ENCODE data around the gene LRRC32. TPM values are rescaled to one million over a fixed set of nuclear protein-coding genes. Genes with fewer than 3 reads are reported as not detected.

Gene LRRC32
- total RNA-seq, 1 experiment from 2014 or later = 0.27 TPM

GRCh38 chr11:76661306-76661751 is 9.2 kb downstream of the LRRC32 start:
- POLR2A ChIA-PET = no interaction called here
- Histone ChIP-seq H3K4me3 (ENCODE audit: low read depth, low read length) (no peak overlapping the region), H3K36me3 (ENCODE audit: control insufficient read depth, insufficient read depth, low read length) (no peaks in the 10 kb centered on the region), H3K9me3 (no peaks in the 10 kb centered on the region), H3K27me3 (replicated peaks; ENCODE audit: control insufficient read depth, insufficient read depth, low read length) (no peaks in the 10 kb centered on the region), H3K4me1 (no peaks in the 10 kb centered on the region)
- CTCF ChIA-PET = no interaction called here
- Mint-ChIP-seq H3K36me3 (ENCODE audit: insufficient read depth, unreplicated experiment) (no peaks in the 10 kb centered on the region), H3K27me3 (ENCODE audit: insufficient read depth, unreplicated experiment) (no peaks in the 10 kb centered on the region), H3K4me1 (ENCODE audit: low read depth, unreplicated experiment) (no peaks in the 10 kb centered on the region), H3K9me3 (ENCODE audit: unreplicated experiment) (no peaks in the 10 kb centered on the region), H3K4me3 (ENCODE audit: unreplicated experiment) (no peak overlapping the region), H3K27ac (ENCODE audit: unreplicated experiment) (no peak overlapping the region)
- no TSS peak for BruUV-seq (replicated peaks)
- intact Hi-C loops (cut with micrococcal nuclease; ENCODE audit: unreplicated experiment) = no loop called here
- no peak for DNase-seq
- no peak for TF ChIP-seq CTCF (IDR thresholded peaks at IDR 0.05; ENCODE audit: insufficient read depth in 1 of 2, low read depth in 1 of 2, low read length in 1 of 2, severe bottlenecking in 1 of 2, unreplicated experiment in 1 of 2)

- H3K4me1 ChIP-seq = no peaks in the 10 kb centered on the region
- no peaks in the 10 kb centered on the region for H3K27me3 ChIP-seq (replicated peaks; ENCODE audit: control insufficient read depth, insufficient read depth, low read length)
- BruUV-seq (replicated peaks) = no TSS peak
- Mint-ChIP-seq H3K4me3 (ENCODE audit: unreplicated experiment) (no peak overlapping the region), H3K36me3 (ENCODE audit: insufficient read depth, unreplicated experiment) (no peaks in the 10 kb centered on the region), H3K9me3 (ENCODE audit: unreplicated experiment) (no peaks in the 10 kb centered on the region), H3K4me1 (ENCODE audit: low read depth, unreplicated experiment) (no peaks in the 10 kb centered on the region), H3K27ac (ENCODE audit: unreplicated experiment) (no peak overlapping the region), H3K27me3 (ENCODE audit: insufficient read depth, unreplicated experiment) (no peaks in the 10 kb centered on the region)
- intact Hi-C loops (cut with micrococcal nuclease; ENCODE audit: unreplicated experiment) = no loop called here
- TF ChIP-seq CTCF (IDR thresholded peaks at IDR 0.05; ENCODE audit: insufficient read depth in 1 of 2, low read depth in 1 of 2, low read length in 1 of 2, severe bottlenecking in 1 of 2, unreplicated experiment in 1 of 2) = no peak
- no peaks in the 10 kb centered on the region for H3K9me3 ChIP-seq
- H3K36me3 ChIP-seq (ENCODE audit: control insufficient read depth, insufficient read depth, low read length) = no peaks in the 10 kb centered on the region
- H3K4me3 ChIP-seq (ENCODE audit: low read depth, low read length) = no peak overlapping the region
- POLR2A ChIA-PET = no interaction called here
- DNase-seq = no peak
- CTCF ChIA-PET = no interaction called here
Observed at GRCh38 chr11:76660533-76661305, 9.8 kb downstream of the LRRC32 start.

- intact Hi-C loops (cut with micrococcal nuclease; ENCODE audit: unreplicated experiment) = no loop called here
- H3K27ac Mint-ChIP-seq (ENCODE audit: unreplicated experiment) = no peak overlapping the region
- POLR2A ChIA-PET = no interaction called here
- no peak for TF ChIP-seq CTCF (IDR thresholded peaks at IDR 0.05; ENCODE audit: insufficient read depth in 1 of 2, low read depth in 1 of 2, low read length in 1 of 2, severe bottlenecking in 1 of 2, unreplicated experiment in 1 of 2)
- Histone ChIP-seq H3K4me1 (no peaks in the 10 kb centered on the region), H3K36me3 (ENCODE audit: control insufficient read depth, insufficient read depth, low read length) (no peaks in the 10 kb centered on the region), H3K4me3 (ENCODE audit: low read depth, low read length) (no peak overlapping the region), H3K9me3 (no peaks in the 10 kb centered on the region), H3K27me3 (replicated peaks; ENCODE audit: control insufficient read depth, insufficient read depth, low read length) (no peaks in the 10 kb centered on the region)
- no peaks in the 10 kb centered on the region for H3K27me3 Mint-ChIP-seq (ENCODE audit: insufficient read depth, unreplicated experiment)
- no peaks in the 10 kb centered on the region for H3K36me3 Mint-ChIP-seq (ENCODE audit: insufficient read depth, unreplicated experiment)
- no TSS peak for BruUV-seq (replicated peaks)
- H3K9me3 Mint-ChIP-seq (ENCODE audit: unreplicated experiment) = no peaks in the 10 kb centered on the region
- H3K4me1 Mint-ChIP-seq (ENCODE audit: low read depth, unreplicated experiment) = no peaks in the 10 kb centered on the region
- CTCF ChIA-PET = no interaction called here
- no peak for DNase-seq
- no peak overlapping the region for H3K4me3 Mint-ChIP-seq (ENCODE audit: unreplicated experiment)
Observed at GRCh38 chr11:76659672-76660532, 10.6 kb downstream of the LRRC32 start.

Data from Caco-2 (cell line).